Endodermal cell (in vitro differentiated cells): ENCODE data around the gene SPINK4. TPM values are rescaled to one million over a fixed set of nuclear protein-coding genes. Genes with fewer than 3 reads are reported as not detected.

Source experiments
- DNase-seq: peaks from one replicate; pipeline ENCODE4 v3.0.0-alpha.2; 2017
- H3K27ac ChIP-seq: 2 replicates; pipeline ENCODE4 v1.5.1; 2013; ENCODE audit warnings: mild to moderate bottlenecking, low read depth, low read length, moderate library complexity
- H3K27me3 ChIP-seq: 2 replicates; pipeline ENCODE4 v1.6.1; 2013; ENCODE audit warnings: mild to moderate bottlenecking, low read length, moderate library complexity; ENCODE audit not compliant: insufficient read depth, control insufficient read depth, poor library complexity, severe bottlenecking
- H3K36me3 ChIP-seq: 2 replicates; pipeline ENCODE4 v1.7.0; 2013; ENCODE audit warnings: mild to moderate bottlenecking, low read length, moderate library complexity; ENCODE audit not compliant: control insufficient read depth, insufficient read depth
- H3K4me1 ChIP-seq: one replicate; pipeline ENCODE4 v1.7.0; 2013; ENCODE audit warnings: low read length; ENCODE audit not compliant: control insufficient read depth, insufficient read depth
- H3K4me3 ChIP-seq: 2 replicates; pipeline ENCODE4 v1.5.1; 2013; ENCODE audit warnings: mild to moderate bottlenecking, low read length, moderate library complexity
- H3K9ac ChIP-seq: 2 replicates; pipeline ENCODE4 v1.6.1; 2013; ENCODE audit warnings: mild to moderate bottlenecking, low read length, moderate library complexity; ENCODE audit not compliant: poor library complexity, severe bottlenecking; ENCODE audit errors: extremely low read depth
- H3K9me3 ChIP-seq: 2 replicates; pipeline ENCODE4 v1.6.1; 2013; ENCODE audit warnings: mild to moderate bottlenecking, low read length, moderate library complexity; ENCODE audit not compliant: control insufficient read depth
- H3K27ac Mint-ChIP-seq: 2 replicates; pipeline ENCODE4 v1.8.0; 2020; ENCODE audit warnings: mixed read lengths
- H3K27me3 Mint-ChIP-seq: 2 replicates; pipeline ENCODE4 v1.8.0; 2021; ENCODE audit warnings: mild to moderate bottlenecking, mixed read lengths; ENCODE audit not compliant: insufficient read depth
- H3K36me3 Mint-ChIP-seq: 2 replicates; pipeline ENCODE4 v1.8.0; 2020; ENCODE audit warnings: low read depth, mixed read lengths
- H3K4me1 Mint-ChIP-seq: 2 replicates; pipeline ENCODE4 v1.8.0; 2020; ENCODE audit warnings: mixed read lengths
- H3K4me3 Mint-ChIP-seq: 2 replicates; pipeline ENCODE4 v1.8.0; 2020; ENCODE audit warnings: mild to moderate bottlenecking, moderate library complexity, mixed read lengths
- H3K9me3 Mint-ChIP-seq: 2 replicates; pipeline ENCODE4 v1.8.0; 2020; ENCODE audit warnings: mild to moderate bottlenecking, mixed read lengths
- CTCF ChIP-seq: fragments of 200-600 bp; sonication (generic); conservative IDR thresholded peaks from 2 replicates; pipeline ENCODE4 v1.5.0; 2021; ENCODE audit warnings: antibody characterized with exemption, mild to moderate bottlenecking
- WGBS, 2 experiments: methylation state at CpG; one replicate each; pipeline versions ENCODE4 v1.1.5 to v1.1.7; 2013; ENCODE audit warnings: missing lambda C conversion rate in 2 of 2, mixed read lengths in 1 of 2; ENCODE audit not compliant: insufficient coverage in 1 of 2, insufficient read length in 1 of 2; 5-methylcytosine and 5-hydroxymethylcytosine counted together
- long read RNA-seq, 4 experiments: library from polyadenylated mRNA in 2 of 4; library from RNA in 1 of 4; library from capped mRNA in 1 of 4; stranded (forward) in 3 of 4; unstranded in 1 of 4; transcript quantifications; one replicate each; pipeline ENCODE4 v2.0.0, GENCODE V29; 2020 to 2021; ENCODE audit warnings: inconsistent platforms in 1 of 4
- polyA plus RNA-seq, 2 experiments: library from polyadenylated mRNA; stranded (reverse); fragments of 50-300 nt; gene quantifications; one replicate each; pipeline ENCODE4 v1.2.3, GENCODE V29; 2013
- total RNA-seq, 2 donors: library from RNA; stranded (reverse); fragmentation: NEBNext Ultra II Directional in 1 of 2; extraction: Animal tissue kit (Norgen Biotek cat#: 25700) in 1 of 2; gene quantifications; 2 replicates in 1 of 2; 3 replicates in 1 of 2; pipeline ENCODE4 v1.2.1, GENCODE V29; 2021

SPINK4 gene
- 1 to 10 TPM; 1.3 to 1.4 TPM for total RNA-seq
- not detected for polyA plus RNA-seq (2013, experiment 1 of 2)
- polyA plus RNA-seq (2013, experiment 2 of 2) = not detected
- long read RNA-seq, experiment 1, partial matches to known transcripts = 0 of 1 reads
- long read RNA-seq, experiment 1, other reads (novel, unspliced or antisense) = 0 of 1 reads
- long read RNA-seq, experiment 2, partial matches to known transcripts = 0 of 2 reads
- long read RNA-seq, experiment 2, other reads (novel, unspliced or antisense) = 0 of 2 reads
- long read RNA-seq, experiment 3, partial matches to known transcripts = 0 of 1 reads
- long read RNA-seq, experiment 3, other reads (novel, unspliced or antisense) = 0 of 1 reads
- long read RNA-seq, experiment 4 = 0 reads

DNA sequence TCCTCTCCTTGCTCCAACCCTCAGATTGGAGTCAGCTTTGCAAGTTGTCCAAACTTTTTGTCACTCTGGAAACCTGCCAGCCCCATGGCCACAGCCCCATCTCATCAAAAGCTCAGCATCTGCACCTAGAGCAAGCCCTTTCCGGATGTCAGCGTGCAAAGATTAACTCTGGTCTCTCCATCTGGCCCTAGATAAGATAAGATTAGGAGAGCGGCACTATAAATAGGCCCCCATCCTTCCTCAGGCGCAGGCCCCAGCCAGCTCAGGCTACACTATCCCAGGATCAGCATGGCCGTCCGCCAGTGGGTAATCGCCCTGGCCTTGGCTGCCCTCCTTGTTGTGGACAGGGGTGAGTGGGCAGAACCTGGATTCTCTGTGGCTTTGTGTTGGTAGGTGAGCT, at the start of gene SPINK4:
Gene SPINK4 (plus strand): TSS at position 247 of the 400 bp plus-strand sequence. CDS start 42 bp downstream, at position 289.
- H3K4me3 ChIP-seq = no peak within 1 kb of the TSS
- H3K4me3 Mint-ChIP-seq = no peak within 1 kb of the TSS
- H3K27me3 ChIP-seq = peaks cover 25% of the 10 kb centered on the region
- peaks cover 13% of the 10 kb centered on the region for H3K4me1 ChIP-seq
- TF ChIP-seq CTCF = no peak
- H3K27me3 Mint-ChIP-seq = peaks cover 36% of the 10 kb centered on the region
- no peak within 1 kb of the TSS for H3K27ac ChIP-seq
- H3K27ac Mint-ChIP-seq = no peak within 1 kb of the TSS
- H3K9ac ChIP-seq = no peak within 1 kb of the TSS
- peaks cover 8% of the 10 kb centered on the region for H3K4me1 Mint-ChIP-seq
- no peaks in the 10 kb centered on the region for H3K9me3 Mint-ChIP-seq
- H3K9me3 ChIP-seq = no peaks in the 10 kb centered on the region
- WGBS, 2 experiments = 77 to 96% methylated on average over 5 to 7 of the region's 7 CpGs
- H3K36me3 ChIP-seq = no peaks in the 10 kb centered on the region
- H3K36me3 Mint-ChIP-seq = no peaks in the 10 kb centered on the region
- DNase-seq = no peak

- peaks cover 4% of the 10 kb centered on the region for H3K27me3 Mint-ChIP-seq
These were observed 47.3 kb upstream of the SPINK4 start for GRCh38 chr9:33192493-33193255.

DNA sequence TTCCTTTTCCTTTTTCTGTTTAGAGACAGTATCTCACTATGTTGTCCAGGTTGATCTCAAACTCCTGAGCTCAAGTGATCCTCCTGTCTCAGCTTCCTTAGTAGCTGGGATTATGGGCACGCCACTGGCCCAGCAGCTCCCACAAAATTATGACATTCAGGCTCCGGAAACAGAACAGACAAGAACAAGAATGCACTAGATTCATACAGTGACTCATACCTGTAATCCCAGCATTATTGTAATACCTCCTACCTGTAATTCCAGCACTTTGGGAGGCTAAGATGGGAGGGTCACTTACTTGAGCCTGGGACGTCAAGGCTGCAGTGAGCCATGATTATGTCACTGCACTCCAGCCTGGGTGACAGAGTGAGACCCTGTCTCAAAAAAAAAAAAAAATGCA, 46.1 kb upstream of the SPINK4 start:
- no peaks in the 10 kb centered on the region for H3K9me3 ChIP-seq
- H3K4me3 ChIP-seq = no peak overlapping the region
- no peaks in the 10 kb centered on the region for H3K36me3 ChIP-seq
- Mint-ChIP-seq H3K4me3 (no peak overlapping the region), H3K36me3 (no peaks in the 10 kb centered on the region), H3K27ac (no peak overlapping the region), H3K9me3 (peaks cover 4% of the 10 kb centered on the region), H3K4me1 (peaks cover 8% of the 10 kb centered on the region), H3K27me3 (peaks cover 3% of the 10 kb centered on the region)
- no peaks in the 10 kb centered on the region for H3K27me3 ChIP-seq
- H3K4me1 ChIP-seq = no peaks in the 10 kb centered on the region
- no peak overlapping the region for H3K27ac ChIP-seq
- no peak for TF ChIP-seq CTCF
- no peak for DNase-seq
- 93% methylated on average over 3 of the region's 3 CpGs; no CpG with 5 or more reads in 1 of the 2 experiments for WGBS, 2 experiments
- H3K9ac ChIP-seq = no peak overlapping the region

More at GRCh38 chr9:33192493-33193255, 47.3 kb upstream of the SPINK4 start:
- no peak overlapping the region for H3K27ac ChIP-seq
- WGBS, 2 experiments = 87% methylated on average over 3 of the region's 3 CpGs
- Mint-ChIP-seq H3K4me3 (no peak overlapping the region), H3K27ac (no peak overlapping the region), H3K36me3 (no peaks in the 10 kb centered on the region), H3K9me3 (peaks cover 4% of the 10 kb centered on the region), H3K4me1 (peaks cover 10% of the 10 kb centered on the region)
- H3K9me3 ChIP-seq = no peaks in the 10 kb centered on the region
- no peak overlapping the region for H3K9ac ChIP-seq
- TF ChIP-seq CTCF = no peak
- no peaks in the 10 kb centered on the region for H3K36me3 ChIP-seq
- H3K4me1 ChIP-seq = no peaks in the 10 kb centered on the region
- H3K27me3 ChIP-seq = no peaks in the 10 kb centered on the region
- no peak overlapping the region for H3K4me3 ChIP-seq
- DNase-seq = no peak
